Myocyte (in vitro differentiated cells): ENCODE measurements around the gene DNMT3A. TPM values are rescaled to one million over a fixed set of nuclear protein-coding genes. Genes with fewer than 3 reads are reported as not detected.

ENCODE experiments used
- DNase-seq: peaks from one replicate; pipeline ENCODE4 v3.0.0-alpha.2; 2012; ENCODE audit warnings: low read depth
- total RNA-seq: library from RNA; depleted of rRNA; stranded (reverse); fragments of >200 nt; gene quantifications from 2 replicates; pipeline ENCODE4 v1.2.3, GENCODE V29; 2014

The DNMT3A gene
- total RNA-seq, 1 donor from 2014 or later = 5.7 TPM

GRCh38 chr2:25308599-25308998, 33.1 kb downstream of the DNMT3A start:
- DNase-seq = no peak

GRCh38 chr2:25307949-25308557, 33.7 kb downstream of the DNMT3A start:
- DNase-seq = no peak

GRCh38 chr2:25306777-25307368, 34.9 kb downstream of the DNMT3A start:
- DNase-seq = no peak

GRCh38 chr2:25305775-25306174, 36.0 kb downstream of the DNMT3A start:
- DNase-seq = peak; percentile 96

GRCh38 chr2:25304826-25305596, 36.7 kb downstream of the DNMT3A start:
- DNase-seq = no peak

- DNase-seq = no peak
These were observed 37.4 kb downstream of the DNMT3A start for GRCh38 chr2:25304321-25304720.

- no peak for DNase-seq
These were observed 38.0 kb downstream of the DNMT3A start for GRCh38 chr2:25303633-25304236.

GRCh38 chr2:25302758-25303375, 38.9 kb downstream of the DNMT3A start:
- DNase-seq = no peak

GRCh38 chr2:25301453-25302352, 40.0 kb downstream of the DNMT3A start:
- peak; percentile 90 for DNase-seq

GRCh38 chr2:25300001-25300400, 41.7 kb downstream of the DNMT3A start:
- no peak for DNase-seq

GRCh38 chr2:25298776-25299431, 42.8 kb downstream of the DNMT3A start:
- no peak for DNase-seq

GRCh38 chr2:25297738-25298137, 44.0 kb downstream of the DNMT3A start:
- no peak for DNase-seq

- DNase-seq = no peak
These were observed 46.1 kb downstream of the DNMT3A start for GRCh38 chr2:25295621-25296020.

GRCh38 chr2:25294573-25295462, 46.9 kb downstream of the DNMT3A start:
- peak; percentile 64 for DNase-seq

GRCh38 chr2:25293958-25294562, 47.7 kb downstream of the DNMT3A start:
- no peak for DNase-seq

GRCh38 chr2:25293145-25293544, 48.6 kb downstream of the DNMT3A start:
- no peak for DNase-seq

GRCh38 chr2:25292408-25292807, 49.3 kb downstream of the DNMT3A start:
- no peak for DNase-seq

- DNase-seq = peak; percentile 65
These were observed 50.8 kb downstream of the DNMT3A start for GRCh38 chr2:25290811-25291495.
